Stimulated activated CD8-positive, alpha-beta memory T cell treated with anti-CD3 and anti-CD28 coated beads, Interleukin-4, amount 100 ng/mL, for 4 hours (primary cell): ENCODE data around the gene MLXIP.
A peak's percentile ranks its signal among the peaks of the same experiment; 100 is the strongest.

Source experiments
- DNase-seq, 2 donors: peaks; one replicate each; pipeline ENCODE4 v3.0.0-alpha.2; 2020; ENCODE audit warnings: low read depth in 2 of 2, low spot score in 1 of 2

The MLXIP gene

DNA sequence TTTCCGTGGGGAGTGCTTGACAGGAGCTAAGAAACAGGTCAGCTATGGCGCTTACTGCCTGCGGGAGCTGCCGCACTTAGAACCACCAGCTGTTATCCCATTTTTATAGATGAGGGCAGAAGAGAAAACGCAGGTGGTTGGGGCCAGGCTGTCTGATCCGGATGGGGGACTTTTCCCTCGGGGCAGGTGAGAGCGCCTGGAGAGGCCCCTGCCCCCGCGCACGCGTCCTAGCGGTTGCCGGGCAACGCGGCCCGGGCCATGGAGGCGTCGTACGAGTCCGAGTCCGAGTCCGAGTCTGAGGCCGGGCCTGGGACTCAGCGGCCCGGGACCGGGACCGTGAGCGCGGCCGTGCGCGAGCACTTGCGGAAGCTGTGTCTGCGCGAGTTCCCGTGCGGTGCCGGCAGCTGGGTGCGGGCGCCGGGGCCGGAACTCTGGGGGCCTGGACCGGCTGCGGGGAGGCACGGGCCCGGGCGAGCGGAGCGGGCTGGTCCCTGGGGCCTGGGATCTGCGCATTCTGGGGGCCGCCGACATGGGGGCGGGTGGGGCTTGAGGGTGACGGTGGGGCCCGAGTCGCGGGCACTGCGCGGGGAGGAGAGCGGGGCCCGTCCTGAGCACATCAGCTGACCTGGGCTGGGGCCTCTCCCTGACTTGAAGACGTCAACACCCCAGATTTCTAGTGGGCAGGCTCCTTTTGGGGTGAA lies 104.5 kb downstream of the MLXIP start, which contains the start of gene LRRC43:
Gene LRRC43, plus strand, starts transcription at position 237 of the 701 bp plus-strand sequence. Its CDS starts 22 bp downstream, at position 259.
- DNase-seq: no peak

DNA sequence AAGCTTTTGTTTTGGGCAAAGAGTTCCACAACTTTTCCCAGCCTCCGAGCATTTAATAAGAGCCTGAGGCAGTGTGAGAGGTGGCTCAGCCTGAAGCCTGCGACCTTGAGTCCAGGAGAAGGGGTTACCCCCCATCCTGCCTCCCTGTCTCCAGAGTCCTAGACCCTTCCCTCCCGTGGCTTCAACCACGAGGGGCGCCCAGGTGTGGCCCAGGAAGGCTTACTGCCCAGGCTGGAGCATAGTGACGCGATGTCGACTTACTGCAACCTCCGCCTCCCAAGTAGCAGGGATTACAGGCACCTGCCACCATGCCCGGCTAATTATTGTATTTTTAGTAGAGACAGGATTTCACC lies 105.0 kb downstream of the MLXIP start:
- DNase-seq: no peak

GRCh38 chr12:122184517-122184916 lies 106.0 kb downstream of the MLXIP start:
- no peak for DNase-seq

GRCh38 chr12:122185079-122185478 lies 106.5 kb downstream of the MLXIP start:
- DNase-seq: no peak

- no peak for DNase-seq
Observed at GRCh38 chr12:122185494-122186082, 107.0 kb downstream of the MLXIP start.

DNA sequence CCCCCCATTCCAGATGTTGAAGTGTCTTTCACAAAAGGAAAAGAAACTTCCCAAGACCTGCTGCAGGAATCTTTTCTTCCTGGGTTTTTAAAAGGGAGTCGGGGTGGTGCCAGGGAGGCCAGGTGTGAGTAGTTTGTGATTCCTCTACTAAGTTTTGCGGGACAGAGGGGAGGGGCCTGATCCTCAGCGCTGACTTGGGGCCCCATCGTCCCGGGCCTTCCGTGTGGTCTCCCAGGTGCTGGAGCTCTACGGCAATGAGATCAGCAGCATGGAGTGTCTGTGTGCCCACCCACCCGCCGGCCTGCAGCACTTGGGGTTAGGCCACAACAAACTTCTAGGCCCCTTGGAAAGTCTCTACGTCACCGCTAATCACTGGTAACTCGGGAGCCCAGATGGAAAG lies 108.9 kb downstream of the MLXIP start:
- no peak for DNase-seq

DNA sequence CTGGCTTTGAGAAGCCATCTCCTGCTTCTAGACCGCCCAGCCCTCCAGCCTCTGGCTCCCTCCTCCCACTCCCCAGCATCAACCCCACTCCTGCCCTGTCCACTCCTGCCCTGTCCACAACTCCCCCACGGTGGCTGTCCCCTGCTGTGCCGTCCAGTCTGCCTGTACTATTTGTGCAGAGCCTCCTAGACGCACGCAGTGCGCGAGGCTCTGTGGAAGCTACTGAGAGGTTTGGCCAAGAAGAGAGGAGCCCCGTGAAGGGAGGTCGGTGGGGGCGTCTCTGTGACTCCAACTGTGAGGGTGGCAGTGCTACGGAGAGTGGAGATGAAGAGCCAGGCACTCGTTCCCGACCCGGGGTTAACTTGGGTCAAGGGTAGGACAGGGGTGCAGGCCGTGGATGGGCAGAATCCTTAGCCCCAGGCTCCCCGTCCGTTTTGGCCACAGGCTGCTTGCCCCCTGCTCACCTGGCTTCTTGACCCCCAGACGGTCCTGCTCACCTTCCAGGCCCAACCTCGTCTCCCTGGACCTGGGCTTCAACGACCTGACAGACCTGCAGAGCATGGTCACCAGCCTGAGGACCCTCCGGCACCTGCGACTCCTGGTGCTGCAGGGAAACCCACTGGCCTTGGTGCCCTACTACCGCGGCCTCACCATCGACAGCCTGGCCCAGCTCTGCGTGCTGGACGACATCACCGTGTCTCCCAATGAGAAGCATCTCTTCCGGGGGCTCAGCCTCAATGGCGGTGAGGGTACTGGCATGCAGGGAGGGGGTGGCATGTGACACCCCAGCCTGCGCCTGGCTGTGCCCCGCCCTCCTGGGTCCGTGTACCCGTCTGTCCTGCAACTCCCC lies 111.3 kb downstream of the MLXIP start:
- no peak for DNase-seq

- DNase-seq: peak; percentile 43 to 46
Observed at GRCh38 chr12:122190842-122191668, 112.5 kb downstream of the MLXIP start.

GRCh38 chr12:122192441-122192840 lies 113.9 kb downstream of the MLXIP start:
- DNase-seq: no peak

DNA sequence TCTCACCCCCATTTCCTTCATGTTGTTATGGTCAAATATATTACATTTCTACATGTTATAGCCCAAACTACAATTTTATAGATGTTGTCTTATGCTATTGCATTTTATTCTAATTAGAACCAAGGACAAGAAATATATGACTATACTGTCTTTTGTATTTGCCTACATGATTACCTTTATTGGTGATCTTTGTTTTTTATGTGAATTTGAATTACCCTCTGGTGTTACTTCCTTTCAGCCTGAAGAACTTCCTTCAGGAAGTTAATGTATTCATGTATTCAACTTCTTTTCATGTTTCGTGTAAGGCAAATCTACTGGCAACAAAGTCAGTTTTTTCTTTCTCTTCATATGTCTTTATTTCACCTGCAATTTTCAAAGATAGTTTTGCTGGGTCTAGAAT lies 116.2 kb downstream of the MLXIP start:
- no peak for DNase-seq

- no peak for DNase-seq
Observed at GRCh38 chr12:122195405-122195804, 116.8 kb downstream of the MLXIP start.
